AG04449 (cell line): ENCODE data around the gene GPBP1.
"Not testable (repeated sequence)": the region's sequence is repeated elsewhere in the genome, so short reads cannot be mapped to it uniquely, and the experiment has no call there.

Experiments
- CTCF ChIA-PET: fragments of 350-600 bp; formaldehyde crosslinking; extraction: SDS; loops from one replicate; lab custom pipeline; 2021; ENCODE audit warnings: antibody characterized with exemption; lab: Yijun Ruan, JAX
- POLR2A ChIA-PET: fragments of 400-600, 350-600 bp; formaldehyde crosslinking; extraction: SDS; loops from one replicate; lab custom pipeline; 2020; ENCODE audit warnings: antibody characterized with exemption, inconsistent platforms; lab: Yijun Ruan, JAX
- DNase-seq: peaks from one replicate; pipeline ENCODE4 v3.0.0-alpha.2; 2010; ENCODE audit warnings: low read depth, low spot score
- H3K4me3 ChIP-seq: 2 replicates; pipeline ENCODE4 v1.5.1; 2011; ENCODE audit warnings: low read depth, mild to moderate bottlenecking, control low read depth, low read length
- TF ChIP-seq, protein P1 (sequence below): IDR thresholded peaks from one replicate; pipeline ENCODE4 v1.5.1; 2011; ENCODE audit warnings: mild to moderate bottlenecking, moderate library complexity, low read length, control low read depth, inconsistent platforms; ENCODE audit not compliant: insufficient read depth; ENCODE audit errors: missing control alignments

GPBP1 gene

GRCh38 chr5:57167201-57167600 is 6.7 kb upstream of the GPBP1 start:
- TF ChIP-seq, protein P1, sequence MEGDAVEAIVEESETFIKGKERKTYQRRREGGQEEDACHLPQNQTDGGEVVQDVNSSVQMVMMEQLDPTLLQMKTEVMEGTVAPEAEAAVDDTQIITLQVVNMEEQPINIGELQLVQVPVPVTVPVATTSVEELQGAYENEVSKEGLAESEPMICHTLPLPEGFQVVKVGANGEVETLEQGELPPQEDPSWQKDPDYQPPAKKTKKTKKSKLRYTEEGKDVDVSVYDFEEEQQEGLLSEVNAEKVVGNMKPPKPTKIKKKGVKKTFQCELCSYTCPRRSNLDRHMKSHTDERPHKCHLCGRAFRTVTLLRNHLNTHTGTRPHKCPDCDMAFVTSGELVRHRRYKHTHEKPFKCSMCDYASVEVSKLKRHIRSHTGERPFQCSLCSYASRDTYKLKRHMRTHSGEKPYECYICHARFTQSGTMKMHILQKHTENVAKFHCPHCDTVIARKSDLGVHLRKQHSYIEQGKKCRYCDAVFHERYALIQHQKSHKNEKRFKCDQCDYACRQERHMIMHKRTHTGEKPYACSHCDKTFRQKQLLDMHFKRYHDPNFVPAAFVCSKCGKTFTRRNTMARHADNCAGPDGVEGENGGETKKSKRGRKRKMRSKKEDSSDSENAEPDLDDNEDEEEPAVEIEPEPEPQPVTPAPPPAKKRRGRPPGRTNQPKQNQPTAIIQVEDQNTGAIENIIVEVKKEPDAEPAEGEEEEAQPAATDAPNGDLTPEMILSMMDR: no peak
- ChIA-PET POLR2A (interaction anchor here (0.7 kb wide), 1 partner anchor 1300 kb away, joined by 3 read pairs; no protein-coding TSS in a partner anchor), CTCF (interaction anchor here (1.7 kb wide), 1 partner anchor 29 kb away, joined by 5 read pairs; no protein-coding TSS in a partner anchor)
- no peak overlapping the region for H3K4me3 ChIP-seq
- no peak for DNase-seq

DNA sequence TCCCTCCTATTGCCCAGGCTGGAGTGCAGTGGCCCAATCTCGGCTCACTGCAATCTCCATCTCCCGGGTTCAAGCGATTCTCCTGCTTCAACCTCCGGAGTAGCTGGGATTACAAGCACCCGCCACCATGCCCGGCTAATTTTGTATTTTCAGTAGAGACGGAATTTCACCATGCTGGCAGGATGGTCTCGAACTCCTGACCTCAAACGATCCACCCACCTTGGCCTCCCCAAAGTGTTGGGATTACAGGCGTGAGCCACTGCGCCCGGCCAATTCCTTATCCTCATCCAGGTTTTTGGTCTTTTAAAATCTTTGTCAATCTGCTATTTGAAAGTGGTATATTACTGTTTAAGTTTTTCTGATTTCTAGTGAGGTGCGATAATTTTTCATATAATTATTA is 3.7 kb upstream of the GPBP1 start:
- POLR2A ChIA-PET: interaction anchor here (0.7 kb wide), 1 partner anchor 186 kb away, joined by 3 read pairs; no protein-coding TSS in a partner anchor
- CTCF ChIA-PET, H3K4me3 ChIP-seq, DNase-seq: not testable (repeated sequence)

GRCh38 chr5:57171816-57172465 is 1.9 kb upstream of the GPBP1 start:
- ChIA-PET POLR2A (no interaction called here), CTCF (interaction anchor here (0.5 kb wide), 1 partner anchor 18 kb away, joined by 3 read pairs; no protein-coding TSS in a partner anchor)
- TF ChIP-seq, protein P1: no peak
- DNase-seq: no peak
- H3K4me3 ChIP-seq: peak overlapping the region; percentile 99

GRCh38 chr5:57172466-57173318 is 1.2 kb upstream of the GPBP1 start:
- CTCF ChIA-PET: no interaction called here

DNA sequence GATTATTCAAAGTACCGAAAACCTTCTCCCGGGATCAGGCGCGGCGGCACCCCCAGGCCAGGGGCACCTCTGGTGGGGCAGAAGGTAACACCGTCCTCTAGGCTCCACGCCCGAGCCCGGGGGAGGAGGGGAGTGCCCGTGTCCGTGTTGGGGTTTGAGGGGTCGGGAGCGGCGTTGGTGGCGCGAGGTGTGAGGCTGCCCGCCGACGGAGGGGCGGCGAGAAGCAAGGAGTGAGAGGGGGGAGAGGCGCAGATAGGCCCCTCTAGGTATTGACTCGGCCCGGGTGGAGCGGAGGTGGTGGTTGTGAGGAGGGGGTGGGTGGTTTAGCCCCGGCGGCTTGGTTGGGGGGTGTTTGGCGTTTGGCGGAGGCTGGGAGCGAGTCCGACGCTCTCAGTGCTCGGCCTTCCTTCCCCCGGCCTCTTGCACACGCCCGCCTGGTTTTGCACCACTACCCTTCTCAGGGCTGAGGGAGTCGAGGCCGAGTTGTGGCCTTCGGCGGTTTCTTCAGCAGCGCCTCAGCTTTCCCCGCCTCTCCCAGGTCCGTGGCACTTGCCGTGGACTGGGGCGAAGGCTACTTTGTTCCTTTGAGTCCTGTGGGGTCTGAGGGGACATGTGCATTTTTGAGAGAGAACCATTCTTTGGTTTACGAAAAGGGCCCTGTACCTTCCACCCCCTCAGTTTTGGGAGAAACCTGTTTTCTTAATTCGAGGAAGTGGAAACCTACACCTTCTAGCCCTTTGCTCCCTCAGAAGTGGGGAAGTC is 450 bp downstream of the GPBP1 start:
- TF ChIP-seq, protein P1: no peak
- CTCF ChIA-PET: no interaction called here
- H3K4me3 ChIP-seq: peak overlapping the region; percentile 99
- POLR2A ChIA-PET: interaction anchor here (0.5 to 1.4 kb wide), 5 partner anchors 24 to 258 kb away, joined by 3 to 10 read pairs (median 3); no protein-coding TSS in a partner anchor
- no peak for DNase-seq

More at GRCh38 chr5:57172466-57173318, 1.2 kb upstream of the GPBP1 start:
- peak overlapping the region; percentile 99 for H3K4me3 ChIP-seq
- DNase-seq: no peak
- TF ChIP-seq, protein P1: no peak
- POLR2A ChIA-PET: interaction anchor here (1.2 to 1.4 kb wide), 3 partner anchors 43 to 252 kb away, joined by 3 to 10 read pairs (median 4); no protein-coding TSS in a partner anchor

- H3K4me3 ChIP-seq: peak overlapping the region; percentile 99
- TF ChIP-seq, protein P1: no peak
- CTCF ChIA-PET: interaction anchor here (0.7 to 1.3 kb wide), 2 partner anchors 15 to 41 kb away, joined by 3 read pairs; no protein-coding TSS in a partner anchor
- POLR2A ChIA-PET: no interaction called here
- no peak for DNase-seq
Measured at GRCh38 chr5:57174890-57175510, 1.1 kb downstream of the GPBP1 start.
